Osteocyte (in vitro differentiated cells): ENCODE results near the gene MICU1. TPM values are rescaled to one million over a fixed set of nuclear protein-coding genes. Genes with fewer than 3 reads are reported as not detected.

Source experiments
- DNase-seq: peaks from one replicate; pipeline ENCODE4 v3.0.0; 2021; ENCODE audit warnings: mixed read lengths; ENCODE audit not compliant: unreplicated experiment; ENCODE audit errors: extremely low spot score
- H3K27ac Mint-ChIP-seq: one replicate; pipeline ENCODE4 v1.8.0; 2021; ENCODE audit warnings: mild to moderate bottlenecking, mixed read lengths; ENCODE audit not compliant: unreplicated experiment
- H3K27me3 Mint-ChIP-seq: one replicate; pipeline ENCODE4 v1.8.0; 2021; ENCODE audit warnings: mixed read lengths; ENCODE audit not compliant: unreplicated experiment
- H3K36me3 Mint-ChIP-seq: one replicate; pipeline ENCODE4 v1.8.0; 2021; ENCODE audit warnings: mixed read lengths; ENCODE audit not compliant: unreplicated experiment
- H3K4me1 Mint-ChIP-seq: one replicate; pipeline ENCODE4 v1.8.0; 2021; ENCODE audit warnings: mixed read lengths; ENCODE audit not compliant: unreplicated experiment
- H3K4me3 Mint-ChIP-seq: one replicate; pipeline ENCODE4 v1.8.0; 2021; ENCODE audit warnings: mild to moderate bottlenecking, moderate library complexity, mixed read lengths; ENCODE audit not compliant: unreplicated experiment
- H3K9me3 Mint-ChIP-seq: one replicate; pipeline ENCODE4 v1.8.0; 2021; ENCODE audit warnings: mixed read lengths; ENCODE audit not compliant: unreplicated experiment
- total RNA-seq: library from RNA; stranded (reverse); gene quantifications from 2 replicates; pipeline ENCODE4 v1.2.1, GENCODE V29; 2021
- TF ChIP-seq, protein P1 (sequence below): fragments of 200-600 bp; sonication (generic); IDR thresholded peaks from 2 replicates; pipeline ENCODE4 v1.5.0; 2021; ENCODE audit warnings: antibody characterized with exemption, mild to moderate bottlenecking, moderate library complexity

The MICU1 gene
- total RNA-seq, 1 donor from 2014 or later: 58.9 TPM

DNA sequence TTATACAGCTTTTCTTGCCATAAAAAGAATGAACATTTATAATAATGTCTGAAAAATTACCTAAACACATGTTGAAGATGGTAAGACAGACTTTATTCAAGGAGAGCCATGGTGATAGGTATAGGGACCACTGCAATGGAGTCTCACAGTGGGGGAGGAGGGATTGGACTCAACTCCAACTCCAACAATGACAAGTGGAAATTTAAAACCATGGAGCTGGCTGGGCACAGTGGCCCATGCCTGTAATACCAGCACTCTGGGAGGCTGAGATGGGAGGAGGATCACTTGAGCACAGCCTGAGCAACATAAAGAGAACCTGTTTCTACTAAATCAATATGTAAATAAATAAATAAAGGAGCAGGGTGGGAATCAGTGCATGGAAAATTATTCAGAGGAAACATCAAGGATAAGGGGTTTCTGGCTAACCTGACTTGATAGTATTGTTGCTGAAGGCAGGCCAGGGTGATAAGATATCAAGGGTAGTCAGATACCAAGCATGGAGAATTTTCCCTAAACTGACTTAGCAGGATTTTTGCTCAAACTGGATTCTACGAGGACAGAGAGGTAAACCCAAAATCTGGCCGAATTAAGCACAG is 19.5 kb upstream of the MICU1 start:
- no peak overlapping the region for H3K4me3 Mint-ChIP-seq
- no peaks in the 10 kb centered on the region for H3K9me3 Mint-ChIP-seq
- TF ChIP-seq, protein P1, sequence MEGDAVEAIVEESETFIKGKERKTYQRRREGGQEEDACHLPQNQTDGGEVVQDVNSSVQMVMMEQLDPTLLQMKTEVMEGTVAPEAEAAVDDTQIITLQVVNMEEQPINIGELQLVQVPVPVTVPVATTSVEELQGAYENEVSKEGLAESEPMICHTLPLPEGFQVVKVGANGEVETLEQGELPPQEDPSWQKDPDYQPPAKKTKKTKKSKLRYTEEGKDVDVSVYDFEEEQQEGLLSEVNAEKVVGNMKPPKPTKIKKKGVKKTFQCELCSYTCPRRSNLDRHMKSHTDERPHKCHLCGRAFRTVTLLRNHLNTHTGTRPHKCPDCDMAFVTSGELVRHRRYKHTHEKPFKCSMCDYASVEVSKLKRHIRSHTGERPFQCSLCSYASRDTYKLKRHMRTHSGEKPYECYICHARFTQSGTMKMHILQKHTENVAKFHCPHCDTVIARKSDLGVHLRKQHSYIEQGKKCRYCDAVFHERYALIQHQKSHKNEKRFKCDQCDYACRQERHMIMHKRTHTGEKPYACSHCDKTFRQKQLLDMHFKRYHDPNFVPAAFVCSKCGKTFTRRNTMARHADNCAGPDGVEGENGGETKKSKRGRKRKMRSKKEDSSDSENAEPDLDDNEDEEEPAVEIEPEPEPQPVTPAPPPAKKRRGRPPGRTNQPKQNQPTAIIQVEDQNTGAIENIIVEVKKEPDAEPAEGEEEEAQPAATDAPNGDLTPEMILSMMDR: no peak
- no peaks in the 10 kb centered on the region for H3K36me3 Mint-ChIP-seq
- DNase-seq: no peak
- no peaks in the 10 kb centered on the region for H3K4me1 Mint-ChIP-seq
- no peak overlapping the region for H3K27ac Mint-ChIP-seq
- no peaks in the 10 kb centered on the region for H3K27me3 Mint-ChIP-seq

DNA sequence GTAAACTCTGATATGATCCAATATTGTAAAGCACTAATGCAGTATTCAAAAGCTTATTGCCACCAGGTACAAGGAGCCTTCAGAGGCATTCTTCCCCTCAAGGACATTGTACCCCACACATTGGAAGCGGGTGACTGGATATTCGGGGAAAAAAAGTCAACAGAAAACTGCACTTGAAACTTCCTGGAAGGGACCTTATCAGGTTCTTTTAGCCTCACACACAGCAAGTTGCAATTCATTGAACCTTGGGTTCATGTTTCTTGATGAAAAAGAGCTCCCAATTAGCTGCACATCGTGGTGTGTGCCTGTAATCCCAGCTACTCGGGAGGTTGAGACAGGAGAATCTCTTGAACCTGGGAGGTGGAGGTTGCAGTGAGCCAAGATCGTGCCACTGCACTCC is 16.4 kb upstream of the MICU1 start:
- no peak overlapping the region for H3K4me3 Mint-ChIP-seq
- no peaks in the 10 kb centered on the region for H3K27me3 Mint-ChIP-seq
- no peak overlapping the region for H3K27ac Mint-ChIP-seq
- no peak for DNase-seq
- no peaks in the 10 kb centered on the region for H3K9me3 Mint-ChIP-seq
- H3K4me1 Mint-ChIP-seq: no peaks in the 10 kb centered on the region
- no peaks in the 10 kb centered on the region for H3K36me3 Mint-ChIP-seq
- TF ChIP-seq, protein P1: no peak

DNA sequence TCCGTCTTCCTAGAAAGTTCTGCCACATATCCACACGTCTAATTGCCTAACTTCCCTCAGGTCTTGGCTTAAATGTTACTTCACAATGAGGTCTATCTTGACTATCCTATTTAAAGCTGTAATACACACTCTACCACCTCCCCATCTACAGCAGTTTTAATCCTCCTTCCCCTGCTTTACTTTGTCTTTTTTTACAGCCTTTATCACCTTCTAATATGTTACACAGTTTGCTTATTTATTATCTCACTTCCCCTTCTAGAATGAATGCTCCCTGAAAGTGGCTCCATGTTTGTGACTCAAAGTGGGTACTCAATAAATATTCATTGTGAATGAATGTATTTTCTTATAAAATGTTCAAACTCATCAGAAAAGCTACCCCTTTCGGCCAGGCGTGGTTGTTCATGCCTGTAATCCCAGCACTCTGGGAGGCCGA is 13.6 kb upstream of the MICU1 start:
- TF ChIP-seq, protein P1: no peak
- no peak for DNase-seq
- H3K36me3 Mint-ChIP-seq: no peaks in the 10 kb centered on the region
- no peaks in the 10 kb centered on the region for H3K9me3 Mint-ChIP-seq
- no peak overlapping the region for H3K4me3 Mint-ChIP-seq
- no peaks in the 10 kb centered on the region for H3K27me3 Mint-ChIP-seq
- no peak overlapping the region for H3K27ac Mint-ChIP-seq
- H3K4me1 Mint-ChIP-seq: no peaks in the 10 kb centered on the region

- no peaks in the 10 kb centered on the region for H3K9me3 Mint-ChIP-seq
- H3K27me3 Mint-ChIP-seq: no peaks in the 10 kb centered on the region
- no peak overlapping the region for H3K4me3 Mint-ChIP-seq
- TF ChIP-seq, protein P1: no peak
- no peaks in the 10 kb centered on the region for H3K36me3 Mint-ChIP-seq
- H3K4me1 Mint-ChIP-seq: no peaks in the 10 kb centered on the region
- no peak overlapping the region for H3K27ac Mint-ChIP-seq
- DNase-seq: no peak
These were observed 12.9 kb upstream of the MICU1 start for GRCh38 chr10:72638586-72639440.

DNA sequence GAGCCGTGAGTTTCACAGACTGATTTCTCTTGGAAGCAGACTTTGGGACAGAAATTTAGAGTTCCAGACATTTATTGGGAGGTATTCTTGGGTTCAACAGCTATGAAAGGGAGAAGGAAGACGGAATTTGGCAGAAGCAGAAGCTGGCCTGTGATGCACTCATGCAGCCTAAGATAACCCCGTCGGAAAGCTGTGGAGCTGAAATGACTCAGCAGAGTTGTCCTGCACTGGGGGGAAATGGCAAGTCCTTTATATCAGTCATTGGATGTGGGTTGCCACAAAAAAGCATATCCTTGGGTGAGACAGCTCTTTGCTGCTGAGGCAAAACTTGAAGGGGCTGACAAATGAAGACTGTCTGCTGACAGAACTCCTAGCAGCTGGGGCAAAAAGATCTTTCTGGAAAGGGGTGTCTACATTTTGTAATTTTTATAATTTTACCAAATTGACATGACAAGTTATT is 11.5 kb upstream of the MICU1 start:
- Mint-ChIP-seq H3K9me3 (no peaks in the 10 kb centered on the region), H3K36me3 (no peaks in the 10 kb centered on the region), H3K27me3 (no peaks in the 10 kb centered on the region), H3K4me3 (no peak overlapping the region), H3K27ac (no peak overlapping the region), H3K4me1 (no peaks in the 10 kb centered on the region)
- TF ChIP-seq, protein P1: no peak
- DNase-seq: no peak
